ENCODE measurements around the gene MMRN2. TPM values are rescaled to one million over a fixed set of nuclear protein-coding genes. Genes with fewer than 3 reads are reported as not detected.

Gene MMRN2
- total RNA-seq, 1 experiment from 2014 or later: 8.3 TPM

DNA sequence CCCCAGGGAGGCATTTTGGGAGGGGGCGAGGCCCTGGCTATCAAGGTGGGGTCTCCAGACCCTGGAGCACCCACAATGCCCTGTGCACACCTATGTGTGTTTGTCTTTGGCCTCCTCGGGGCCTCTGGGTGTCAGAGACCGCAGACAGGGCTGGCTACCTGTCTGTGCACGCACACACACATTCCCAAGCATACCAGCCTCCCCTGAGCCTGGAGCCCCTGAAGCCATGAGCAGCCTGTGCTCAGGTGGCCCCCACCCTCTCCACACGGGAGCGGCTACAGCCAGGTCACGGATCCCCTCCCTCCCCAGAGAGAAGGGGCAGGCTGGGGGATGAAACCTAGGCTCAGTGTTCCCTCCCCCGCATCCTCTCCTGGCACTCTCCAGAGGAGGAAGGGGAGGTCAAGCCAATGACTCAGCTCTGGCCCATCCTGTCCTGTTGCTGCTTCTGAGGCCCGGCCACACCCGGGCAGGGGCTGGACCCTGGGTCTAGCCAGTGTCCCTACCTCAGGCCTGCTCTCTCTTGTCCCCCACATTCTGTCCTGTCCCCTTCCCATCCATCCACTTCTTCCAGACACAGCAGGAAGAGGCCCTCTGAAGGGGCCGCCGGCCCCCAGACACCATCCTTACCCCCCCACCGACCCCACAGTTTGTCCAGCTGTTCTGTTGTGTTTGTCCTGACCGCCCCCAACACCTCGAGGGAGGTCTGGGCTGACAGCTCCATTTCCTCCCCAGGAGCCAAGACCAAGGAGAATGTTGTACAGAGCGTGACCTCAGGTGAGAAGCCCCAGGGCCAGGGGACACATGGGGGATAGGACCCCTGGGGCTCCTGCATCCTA, 1.7 kb upstream of the MMRN2 start:
- no peaks in the 10 kb centered on the region for H4K20me1 ChIP-seq (ENCODE audit: insufficient read depth)
- peak overlapping the region; percentile 94 for H3K27ac ChIP-seq (ENCODE audit: low read depth, low read length)
- H3K9me2 ChIP-seq (ENCODE audit: insufficient read depth): no peaks in the 10 kb centered on the region
- ChIA-PET CTCF (interaction anchor here (0.5 to 3.7 kb wide), 7 partner anchors 7 to 613 kb away, joined by 3 to 36 read pairs (median 4); partner anchors contain the start of gene ADIRF), POLR2A (interaction anchor here (1.7 to 5.7 kb wide), 2 partner anchors 10 to 274 kb away, joined by 3 to 58 read pairs; partner anchors contain the start of gene ADIRF), RAD21 (ENCODE audit: low non-redundant PET in 1 of 2, low total read pairs in 2 of 2, uncharacterized antibody in 2 of 2, unreplicated experiment in 2 of 2) (interaction anchor here (1.0 to 1.5 kb wide), 2 partner anchors 13 to 20 kb away, joined by 3 to 4 read pairs; no protein-coding TSS in a partner anchor)
- TF ChIP-seq POLR2AphosphoS5 (IDR thresholded peaks at IDR 0.05; ENCODE audit: low read depth, low read length): peak; percentile 87
- TF ChIP-seq YY1 (IDR thresholded peaks at IDR 0.05; ENCODE audit: extremely low read depth, insufficient replicate concordance, low read depth, low read length): peak; percentile 35
- TF ChIP-seq CBX3 (IDR thresholded peaks at IDR 0.05; ENCODE audit: low read depth): no peak
- TF ChIP-seq ZBTB33 (IDR thresholded peaks at IDR 0.05; ENCODE audit: extremely low read depth, insufficient replicate concordance, low read length): peak; percentile 36
- peak overlapping the region; percentile 50 to 57 for H3K4me3 ChIP-seq (replicated peaks in 1 of 2; ENCODE audit: low read depth in 1 of 2, low read length in 2 of 2)
- H3K36me3 ChIP-seq (ENCODE audit: control insufficient read depth in 1 of 2, insufficient read depth in 2 of 2, low read length in 2 of 2): no peaks in the 10 kb centered on the region
- peaks cover 8% of the 10 kb centered on the region; the same call in 1 of the 2 replicates for H3K79me2 ChIP-seq (ENCODE audit: insufficient read depth, low read length)
- peaks cover 45 to 79% of the 10 kb centered on the region in 2 experiments for H3K4me1 ChIP-seq (ENCODE audit: control insufficient read depth in 1 of 2, insufficient read depth in 2 of 2, low read length in 2 of 2)
- peak overlapping the region; percentile 100 for H3K4me2 ChIP-seq (ENCODE audit: low read length)
- peak; percentile 62 for DNase-seq (ENCODE audit: low read depth, low spot score)
- H2AFZ ChIP-seq (ENCODE audit: low read depth, low read length, poor library complexity, severe bottlenecking): no peak overlapping the region
- peak overlapping the region; percentile 71 for H3K9ac ChIP-seq (ENCODE audit: low read length)
- H3K9me3 ChIP-seq (ENCODE audit: control insufficient read depth in 1 of 2, insufficient read depth in 1 of 2, low read depth in 1 of 2, low read length in 2 of 2): no peaks in the 10 kb centered on the region
- no peaks in the 10 kb centered on the region for H3K27me3 ChIP-seq (ENCODE audit: insufficient read depth, low read length)
- BruUV-seq (replicated peaks): TSS peak; percentile 73
- intact Hi-C loops (cut with micrococcal nuclease): no loop called here
- peak; percentile 67 for ATAC-seq
